ENCODE data around the gene ALDH3A1. TPM values are rescaled to one million over a fixed set of nuclear protein-coding genes. Genes with fewer than 3 reads are reported as not detected.

ALDH3A1 gene
- total and polyA plus RNA-seq, 2 of the 4 experiments (the other 2 are of a cell fraction) = not detected

DNA sequence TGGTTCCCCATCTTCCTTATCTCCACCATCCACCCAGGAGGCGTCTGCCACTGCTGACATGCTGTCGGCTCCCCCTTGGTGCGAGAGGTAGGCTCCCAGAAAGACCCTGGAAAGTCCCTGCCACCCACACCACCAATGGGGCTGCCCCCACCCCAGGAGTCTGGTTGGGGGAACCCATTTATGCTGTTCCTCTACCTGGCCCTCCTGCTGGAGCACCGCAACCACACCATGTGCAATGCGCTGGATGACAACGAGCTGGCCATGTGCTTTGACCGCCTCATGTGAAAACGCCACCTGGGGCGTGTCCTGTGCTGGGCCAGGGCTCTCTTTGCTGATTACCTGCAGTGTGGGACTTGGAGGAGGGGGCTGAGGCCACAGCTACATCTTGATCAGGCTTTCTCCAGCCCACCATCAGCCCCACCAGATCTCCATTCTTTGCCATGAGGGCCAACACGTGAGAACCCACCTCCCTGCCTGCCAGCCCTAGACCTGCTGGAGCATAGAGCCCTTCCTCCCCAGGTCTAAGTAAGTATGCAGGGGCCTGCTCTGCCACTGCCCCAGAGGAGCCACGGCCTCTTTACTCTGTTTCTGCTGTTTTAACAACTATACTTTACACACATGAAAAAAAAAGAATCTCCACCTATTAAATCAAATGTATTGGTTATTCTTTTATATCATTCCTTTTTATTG lies 7.9 kb upstream of the ALDH3A1 start:
- Histone ChIP-seq H3K14ac (replicated peaks; ENCODE audit: low read depth, low read length) (no peak overlapping the region), H2BK15ac (ENCODE audit: low read depth, low read length) (no peak overlapping the region), H2AFZ (replicated peaks; ENCODE audit: low read length, poor library complexity) (peak overlapping the region; percentile 67), H3K23ac (ENCODE audit: low read depth, low read length) (no peak overlapping the region), H4K20me1 (ENCODE audit: insufficient read depth, low read length) (no peaks in the 10 kb centered on the region), H4K5ac (ENCODE audit: low read depth, low read length) (no peak overlapping the region), H3K79me1 (ENCODE audit: low read depth in 1 of 2, low read length in 2 of 2) (no peaks in the 10 kb centered on the region), H3K4me1 (ENCODE audit: control insufficient read depth, insufficient read depth, low read length) (peaks cover 4% of the 10 kb centered on the region), H3K4me3 (ENCODE audit: insufficient read depth, low read depth, low read length) (no peak overlapping the region), H3K9ac (ENCODE audit: low read depth, low read length) (no peak overlapping the region), H4K8ac (ENCODE audit: low read depth in 2 of 2, low read length in 2 of 2) (no peak overlapping the region), H4K91ac (ENCODE audit: insufficient read depth, low read depth, low read length) (no peak overlapping the region), H3K18ac (ENCODE audit: low read depth, low read length) (no peak overlapping the region), H3K4ac (ENCODE audit: low read depth, low read length) (no peak overlapping the region), H3K9me1 (ENCODE audit: insufficient read depth, low read length) (0 out of 2 replicates have a peak, but pooled peaks cover 4% of the 10 kb centered on the region), H3K4me2 (ENCODE audit: low read depth, low read length) (no peak overlapping the region), H2AK9ac (replicated peaks; ENCODE audit: low read depth, low read length, poor library complexity) (no peak overlapping the region), H3K56ac (ENCODE audit: extremely low read depth, insufficient read depth, low read length) (no peak overlapping the region), H3K9me3 (ENCODE audit: control insufficient read depth, insufficient read depth, low read length) (0 out of 2 replicates have a peak, but pooled peaks cover 2% of the 10 kb centered on the region), H3K36me3 (ENCODE audit: control insufficient read depth, insufficient read depth, low read length) (no peaks in the 10 kb centered on the region), H3K27ac (ENCODE audit: insufficient read depth, low read length) (no peak overlapping the region), H2BK120ac (ENCODE audit: low read depth, low read length) (no peak overlapping the region), H3K27me3 (ENCODE audit: control insufficient read depth, insufficient read depth, low read length) (peaks cover 39% of the 10 kb centered on the region), H2BK20ac (ENCODE audit: low read depth, low read length) (no peak overlapping the region), H2BK5ac (ENCODE audit: low read depth, low read length, poor library complexity, severe bottlenecking) (no peak overlapping the region), H2AK5ac (ENCODE audit: low read depth, low read length) (no peak overlapping the region)
- WGBS, 2 experiments (ENCODE audit: extremely low coverage in 2 of 2, insufficient read length in 1 of 2) = 100% methylated on average over 4 of the region's 11 CpGs; no CpG with 5 or more reads in 1 of the 2 experiments
- POLR2A ChIA-PET (ENCODE audit: unreplicated experiment) = no interaction called here
- CTCF ChIA-PET = interaction anchor here (0.9 to 1.2 kb wide), 2 partner anchors 14 to 107 kb away, joined by 3 read pairs; no protein-coding TSS in a partner anchor
- no peak for TF ChIP-seq MAFK (IDR thresholded peaks at IDR 0.05; ENCODE audit: low read depth, low read length)
- TF ChIP-seq, protein P1, sequence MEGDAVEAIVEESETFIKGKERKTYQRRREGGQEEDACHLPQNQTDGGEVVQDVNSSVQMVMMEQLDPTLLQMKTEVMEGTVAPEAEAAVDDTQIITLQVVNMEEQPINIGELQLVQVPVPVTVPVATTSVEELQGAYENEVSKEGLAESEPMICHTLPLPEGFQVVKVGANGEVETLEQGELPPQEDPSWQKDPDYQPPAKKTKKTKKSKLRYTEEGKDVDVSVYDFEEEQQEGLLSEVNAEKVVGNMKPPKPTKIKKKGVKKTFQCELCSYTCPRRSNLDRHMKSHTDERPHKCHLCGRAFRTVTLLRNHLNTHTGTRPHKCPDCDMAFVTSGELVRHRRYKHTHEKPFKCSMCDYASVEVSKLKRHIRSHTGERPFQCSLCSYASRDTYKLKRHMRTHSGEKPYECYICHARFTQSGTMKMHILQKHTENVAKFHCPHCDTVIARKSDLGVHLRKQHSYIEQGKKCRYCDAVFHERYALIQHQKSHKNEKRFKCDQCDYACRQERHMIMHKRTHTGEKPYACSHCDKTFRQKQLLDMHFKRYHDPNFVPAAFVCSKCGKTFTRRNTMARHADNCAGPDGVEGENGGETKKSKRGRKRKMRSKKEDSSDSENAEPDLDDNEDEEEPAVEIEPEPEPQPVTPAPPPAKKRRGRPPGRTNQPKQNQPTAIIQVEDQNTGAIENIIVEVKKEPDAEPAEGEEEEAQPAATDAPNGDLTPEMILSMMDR (conservative IDR thresholded peaks at IDR 0.05; ENCODE audit: low read depth, low read length) = no peak
- TF ChIP-seq CHD1 (IDR thresholded peaks at IDR 0.05; ENCODE audit: low read depth, low read length) = no peak
- TF ChIP-seq RFX5 (IDR thresholded peaks at IDR 0.05; ENCODE audit: low read depth, low read length) = no peak
- no peak for TF ChIP-seq BHLHE40 (IDR thresholded peaks at IDR 0.05; ENCODE audit: low read depth, low read length)
- no peak for TF ChIP-seq NFE2L2 (IDR thresholded peaks at IDR 0.05; ENCODE audit: low read depth, low read length)
- TF ChIP-seq, protein P2, sequence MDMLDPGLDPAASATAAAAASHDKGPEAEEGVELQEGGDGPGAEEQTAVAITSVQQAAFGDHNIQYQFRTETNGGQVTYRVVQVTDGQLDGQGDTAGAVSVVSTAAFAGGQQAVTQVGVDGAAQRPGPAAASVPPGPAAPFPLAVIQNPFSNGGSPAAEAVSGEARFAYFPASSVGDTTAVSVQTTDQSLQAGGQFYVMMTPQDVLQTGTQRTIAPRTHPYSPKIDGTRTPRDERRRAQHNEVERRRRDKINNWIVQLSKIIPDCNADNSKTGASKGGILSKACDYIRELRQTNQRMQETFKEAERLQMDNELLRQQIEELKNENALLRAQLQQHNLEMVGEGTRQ (IDR thresholded peaks at IDR 0.05; ENCODE audit: low read depth, low read length) = no peak
- TF ChIP-seq MAZ (IDR thresholded peaks at IDR 0.05; ENCODE audit: borderline replicate concordance, low read depth, low read length) = no peak
- TF ChIP-seq FOS (IDR thresholded peaks at IDR 0.05; ENCODE audit: low read depth, low read length) = no peak
- no peak for TF ChIP-seq MXI1 (IDR thresholded peaks at IDR 0.05; ENCODE audit: borderline replicate concordance, low read depth, low read length)
- dilution Hi-C loops (cut with HindIII; ENCODE audit: low sequenced_read_pairs, unreplicated experiment) (no loop called here), in situ Hi-C loops (cut with MboI; ENCODE audit: low sequenced_read_pairs) (no loop called here), intact Hi-C loops (cut with micrococcal nuclease) (no loop called here)
- ATAC-seq (ENCODE audit: low read depth) (no peak), DNase-seq (no peak)
- no TSS peak for BruUV-seq (replicated peaks)
